ENCODE results near the gene PXDC1.

DNA sequence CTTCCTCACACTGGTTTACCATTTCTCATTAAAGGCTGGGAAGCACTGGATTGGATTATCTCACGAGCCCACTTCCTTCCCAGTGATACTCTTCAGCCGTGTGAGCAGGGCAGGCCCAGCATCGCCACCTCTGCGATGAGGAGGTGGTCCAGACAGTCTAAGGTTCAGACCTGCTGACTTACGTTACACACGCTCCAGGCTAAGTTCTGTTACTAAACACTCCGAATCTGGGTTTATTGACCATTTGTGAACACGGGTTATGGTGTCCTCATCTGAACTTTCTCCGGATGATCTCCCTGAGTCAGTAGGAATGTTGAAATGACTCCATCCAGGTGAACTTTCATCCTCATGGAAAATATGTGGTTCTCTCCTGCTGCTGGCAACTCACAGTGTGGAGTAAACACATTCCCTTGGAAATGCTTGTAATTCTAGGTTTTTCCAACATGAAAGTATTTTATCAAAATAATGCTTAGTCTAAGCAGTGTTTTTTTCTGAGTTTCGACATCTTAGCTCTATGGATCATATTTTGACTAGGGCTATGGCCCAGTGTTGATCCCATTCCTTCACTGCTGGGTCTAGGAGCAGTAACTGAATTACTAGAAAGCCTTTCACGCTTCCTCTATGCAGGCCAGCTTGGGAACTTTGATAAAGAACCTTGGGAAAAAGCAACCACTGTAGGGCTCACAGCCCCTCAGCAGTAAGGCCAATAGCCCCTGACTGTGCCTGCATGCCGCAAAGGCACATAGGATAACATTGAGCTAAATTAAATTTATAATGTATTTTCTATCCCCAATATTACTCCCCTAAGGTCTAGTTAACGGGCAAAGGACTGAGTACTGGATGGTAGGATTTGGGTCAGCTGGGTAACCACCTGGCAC is 37.7 kb upstream of the PXDC1 start:
- TF ChIP-seq CTCF (IDR thresholded peaks at IDR 0.05) (no peak), ZFX (IDR thresholded peaks at IDR 0.05; ENCODE audit: borderline replicate concordance) (no peak)
